Measurements from ENCODE around the gene IL18R1.

The IL18R1 gene

GRCh38 chr2:102344397-102344796 lies 11.2 kb upstream of the IL18R1 start:
- no peak for DNase-seq (ENCODE audit: low read depth in 3 of 3, low spot score in 1 of 3)

DNA sequence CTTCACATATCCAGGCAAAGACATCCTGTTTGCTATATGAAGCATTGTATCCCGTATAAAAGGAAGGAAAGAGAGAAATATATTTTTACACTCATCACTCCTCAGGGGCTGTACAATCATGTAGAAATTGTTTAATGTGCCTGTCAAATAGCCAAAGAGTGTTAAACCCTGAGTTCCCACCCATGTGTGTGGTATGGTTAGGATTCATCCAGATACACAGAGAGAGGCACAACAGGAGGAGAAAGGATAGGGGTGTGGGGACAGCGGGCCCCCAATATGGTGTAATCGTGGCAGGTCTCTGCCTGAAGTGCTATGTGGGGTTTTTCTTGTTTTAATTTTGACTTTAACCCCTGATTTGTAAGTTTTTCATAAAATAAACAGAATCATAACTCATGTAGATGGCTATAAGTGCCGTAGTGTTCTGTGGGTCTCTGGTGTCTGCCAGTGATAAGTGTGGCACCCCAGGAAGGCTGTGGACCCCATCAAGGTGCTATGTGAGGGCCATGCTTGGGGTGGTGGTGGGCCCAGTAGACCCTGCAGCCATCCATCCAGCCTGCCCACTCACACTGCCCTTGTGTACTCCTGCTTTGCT lies 10.2 kb upstream of the IL18R1 start:
- no peak for DNase-seq (ENCODE audit: low read depth in 3 of 3, low spot score in 1 of 3)

- DNase-seq (ENCODE audit: low read depth in 3 of 3, low spot score in 1 of 3): no peak
Measured at GRCh38 chr2:102346381-102347130, 9.0 kb upstream of the IL18R1 start.

GRCh38 chr2:102350137-102350793 lies 5.3 kb upstream of the IL18R1 start:
- no peak for DNase-seq (ENCODE audit: low read depth in 3 of 3, low spot score in 1 of 3)

- no peak for DNase-seq (ENCODE audit: low read depth in 3 of 3, low spot score in 1 of 3)
Measured at GRCh38 chr2:102356381-102356712, 751 bp downstream of the IL18R1 start.

- DNase-seq (ENCODE audit: low read depth in 3 of 3, low spot score in 1 of 3): no peak
Measured at GRCh38 chr2:102356741-102357140, 1.1 kb downstream of the IL18R1 start.

DNA sequence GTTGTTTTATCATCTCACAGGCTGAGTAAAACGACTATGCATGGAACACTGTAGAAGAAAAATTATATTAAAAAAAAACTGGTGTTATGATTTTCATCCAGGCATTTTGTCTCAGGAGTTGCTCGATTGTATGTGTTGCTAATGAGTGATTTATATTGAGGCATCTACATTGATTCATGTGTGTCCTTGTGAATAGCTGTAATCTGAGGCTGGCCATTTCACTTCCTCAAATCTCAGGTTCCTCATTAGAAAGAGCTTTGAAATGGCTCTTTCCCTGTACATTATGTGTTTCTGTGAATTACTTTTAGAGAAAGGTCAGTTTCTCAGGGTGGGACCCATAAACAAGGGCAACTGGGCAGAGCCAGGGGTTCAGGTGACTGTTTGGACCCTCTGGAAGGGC lies 2.3 kb downstream of the IL18R1 start:
- DNase-seq (ENCODE audit: low read depth in 3 of 3, low spot score in 1 of 3): no peak

GRCh38 chr2:102358496-102358895 lies 2.9 kb downstream of the IL18R1 start:
- DNase-seq (ENCODE audit: low read depth in 3 of 3, low spot score in 1 of 3): no peak

- no peak for DNase-seq (ENCODE audit: low read depth in 3 of 3, low spot score in 1 of 3)
Measured at GRCh38 chr2:102359527-102359926, 3.9 kb downstream of the IL18R1 start.

- no peak for DNase-seq (ENCODE audit: low read depth in 3 of 3, low spot score in 1 of 3)
Measured at GRCh38 chr2:102361632-102362241, 6.1 kb downstream of the IL18R1 start.

GRCh38 chr2:102365763-102366162 lies 10.2 kb downstream of the IL18R1 start:
- no peak for DNase-seq (ENCODE audit: low read depth in 3 of 3, low spot score in 1 of 3)

DNA sequence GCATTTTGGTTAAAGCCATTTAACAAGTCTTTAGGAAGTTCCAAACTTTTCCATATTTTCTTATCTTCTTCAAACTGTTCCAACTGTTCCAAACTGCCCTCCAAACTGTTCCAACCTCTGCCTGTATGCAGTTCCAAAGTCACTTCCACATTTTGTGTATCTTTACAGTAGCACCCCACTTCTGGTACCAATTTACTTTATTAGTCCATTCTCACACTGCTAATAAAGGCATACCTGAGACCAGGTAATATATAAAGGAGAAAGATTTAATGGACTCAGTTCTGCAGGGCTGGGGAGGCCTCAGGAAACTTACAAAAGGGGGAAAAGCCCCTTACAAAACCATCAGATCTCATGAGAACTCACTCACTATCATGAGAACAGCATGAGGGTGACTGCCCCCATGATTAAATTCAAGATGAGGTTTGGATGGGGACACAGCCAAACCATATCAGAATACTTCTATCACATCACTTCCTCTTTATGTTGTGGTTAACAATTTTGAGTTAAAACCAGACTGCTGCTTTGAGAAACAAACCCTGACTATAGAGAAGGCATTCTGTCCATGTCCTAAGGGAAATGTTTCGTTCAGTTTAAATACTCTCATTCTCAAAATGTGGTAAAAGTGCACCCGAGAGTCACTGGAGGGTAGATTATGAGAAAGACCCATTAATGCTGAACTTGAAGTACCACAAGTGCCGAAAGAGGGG lies 11.0 kb downstream of the IL18R1 start:
- DNase-seq (ENCODE audit: low read depth in 3 of 3, low spot score in 1 of 3): no peak

GRCh38 chr2:102367331-102367971 lies 11.9 kb downstream of the IL18R1 start:
- no peak for DNase-seq (ENCODE audit: low read depth in 3 of 3, low spot score in 1 of 3)

DNA sequence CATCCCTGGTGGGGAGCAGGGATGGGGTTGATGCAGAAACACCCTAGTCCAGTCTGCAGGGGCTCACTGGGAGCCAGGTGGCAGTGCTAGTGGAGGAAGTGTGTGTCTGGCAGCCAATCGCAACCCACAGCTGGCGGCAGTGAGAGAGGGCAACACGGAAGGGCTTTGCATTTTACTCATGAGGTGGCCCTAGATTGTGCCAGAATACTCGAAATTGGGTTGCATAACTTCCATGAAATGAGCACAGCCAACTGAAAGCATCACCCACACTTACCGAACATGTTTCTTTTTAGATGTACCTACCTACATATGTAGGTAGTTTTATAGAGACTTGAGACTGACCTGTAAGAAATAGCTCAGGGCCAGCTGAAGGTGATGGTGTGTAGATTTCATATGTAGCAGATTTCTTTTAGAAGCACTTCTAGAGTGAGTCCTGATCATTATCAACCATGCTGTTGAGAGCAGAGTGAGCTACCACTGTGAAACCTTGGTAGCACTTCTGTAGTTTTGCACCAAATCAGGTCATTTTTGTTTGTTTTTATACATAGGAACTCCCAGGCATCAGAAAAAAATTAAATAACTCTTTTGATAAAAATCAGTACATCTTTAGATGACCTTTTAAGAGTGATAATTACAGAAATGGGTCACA lies 13.0 kb downstream of the IL18R1 start:
- no peak for DNase-seq (ENCODE audit: low read depth in 3 of 3, low spot score in 1 of 3)

- DNase-seq (ENCODE audit: low read depth in 3 of 3, low spot score in 1 of 3): no peak
Measured at GRCh38 chr2:102369866-102370265, 14.3 kb downstream of the IL18R1 start.

DNA sequence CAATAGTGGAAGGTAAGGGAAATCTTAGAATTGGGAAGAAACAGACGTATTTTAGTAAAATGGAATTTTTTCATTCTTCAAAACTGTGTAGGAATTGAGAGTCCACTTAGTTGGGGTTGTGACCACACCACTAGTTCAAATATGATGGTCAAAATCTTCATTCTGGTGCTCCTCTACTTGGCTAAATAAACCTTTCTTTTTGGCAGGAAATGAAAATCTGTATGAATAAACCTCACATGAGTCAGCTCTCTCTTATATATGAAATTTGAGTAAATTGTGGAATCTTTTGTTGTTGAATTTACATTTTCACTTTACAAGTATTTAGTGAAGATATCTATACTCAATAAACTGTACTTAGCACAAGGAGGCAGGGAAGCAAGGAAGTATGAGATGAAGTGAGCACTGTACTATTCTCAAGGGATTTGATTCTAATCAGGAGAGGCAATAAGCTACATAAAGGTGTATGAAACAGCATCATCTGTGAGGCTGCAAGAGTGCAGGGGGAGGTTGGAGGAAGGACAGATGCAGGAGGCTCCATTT lies 20.5 kb downstream of the IL18R1 start:
- no peak for DNase-seq (ENCODE audit: low read depth in 3 of 3, low spot score in 1 of 3)

DNA sequence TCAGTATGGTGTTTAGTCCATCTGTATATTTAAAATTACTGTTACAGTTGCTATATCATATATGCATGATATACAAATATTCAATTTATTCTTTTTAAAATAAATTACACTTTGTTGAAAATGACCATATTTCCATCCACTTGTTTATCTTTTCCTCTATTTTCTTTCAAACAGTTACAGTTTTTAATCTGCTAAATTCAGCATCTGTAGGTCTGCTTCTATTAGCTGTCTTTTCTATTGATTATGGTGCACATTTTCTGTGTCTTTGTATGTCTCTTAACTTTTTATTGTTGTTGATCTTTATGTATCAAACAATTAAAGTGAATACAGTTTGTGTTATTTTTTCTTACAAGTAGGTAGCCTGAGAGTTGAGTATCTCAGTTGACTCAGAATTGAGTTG lies 28.1 kb downstream of the IL18R1 start:
- no peak for DNase-seq (ENCODE audit: low read depth in 3 of 3, low spot score in 1 of 3)

DNA sequence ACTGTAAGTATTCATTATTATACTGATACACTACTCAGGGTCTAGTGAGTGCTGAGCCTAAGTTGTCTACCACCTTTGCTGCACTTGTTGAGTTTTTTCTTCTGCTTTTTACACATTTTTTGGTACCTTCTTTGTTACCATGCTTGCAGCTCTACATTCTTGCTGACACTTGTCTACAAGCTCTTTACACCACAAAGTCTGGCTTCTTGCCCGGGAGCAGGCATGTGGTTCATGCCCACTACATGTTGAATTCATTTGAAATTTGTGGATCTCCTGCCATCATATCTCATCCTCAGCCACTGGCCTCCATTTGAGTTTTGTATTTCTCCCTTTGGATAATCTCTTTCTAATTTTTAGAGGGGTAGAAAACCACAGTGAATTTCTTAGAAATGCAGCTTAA lies 29.9 kb downstream of the IL18R1 start:
- DNase-seq (ENCODE audit: low read depth in 3 of 3, low spot score in 1 of 3): no peak

- DNase-seq (ENCODE audit: low read depth in 3 of 3, low spot score in 1 of 3): no peak
Measured at GRCh38 chr2:102386004-102386403, 30.4 kb downstream of the IL18R1 start.

- DNase-seq (ENCODE audit: low read depth in 3 of 3, low spot score in 1 of 3): no peak
Measured at GRCh38 chr2:102386867-102387541, 31.4 kb downstream of the IL18R1 start.
